BLaER1 (cell line): Measurements from ENCODE around the gene GABRG3.

Experiments
- H3K27ac ChIP-seq: shearing (Covaris generic); formaldehyde crosslinking; 2 replicates; pipeline ENCODE4 v1.8.1; 2022
- H3K27me3 ChIP-seq: shearing (Covaris generic); formaldehyde crosslinking; 2 replicates; pipeline ENCODE4 v1.8.1; 2022
- H3K36me3 ChIP-seq: shearing (Covaris generic); formaldehyde crosslinking; 2 replicates; pipeline ENCODE4 v1.8.1; 2022
- H3K4me1 ChIP-seq: shearing (Covaris generic); formaldehyde crosslinking; 2 replicates; pipeline ENCODE4 v1.8.1; 2022
- H3K4me2 ChIP-seq: shearing (Covaris generic); formaldehyde crosslinking; 2 replicates; pipeline ENCODE4 v1.8.1; 2022
- H3K4me3 ChIP-seq: shearing (Covaris generic); formaldehyde crosslinking; 2 replicates; pipeline ENCODE4 v1.8.1; 2022
- H3K9ac ChIP-seq: shearing (Covaris generic); formaldehyde crosslinking; 2 replicates; pipeline ENCODE4 v1.8.1; 2022
- H3K9me3 ChIP-seq: shearing (Covaris generic); formaldehyde crosslinking; 2 replicates; pipeline ENCODE4 v1.8.1; 2022
- H4K20me1 ChIP-seq: shearing (Covaris generic); formaldehyde crosslinking; 2 replicates; pipeline ENCODE4 v1.8.1; 2022
- Cebpa-rat ChIP-seq: shearing (Covaris generic); IDR thresholded peaks from 2 replicates; pipeline ENCODE4 v1.8.1; 2022

The GABRG3 gene

GRCh38 chr15:27273506-27273905, 302.5 kb downstream of the GABRG3 start:
- H3K9me3 ChIP-seq = no peaks in the 10 kb centered on the region
- no peak overlapping the region for H3K4me3 ChIP-seq
- TF ChIP-seq Cebpa-rat = no peak
- no peak overlapping the region for H3K27ac ChIP-seq
- H3K4me2 ChIP-seq = no peak overlapping the region
- no peaks in the 10 kb centered on the region for H3K27me3 ChIP-seq
- H3K36me3 ChIP-seq = no peaks in the 10 kb centered on the region
- no peaks in the 10 kb centered on the region for H3K4me1 ChIP-seq
- H4K20me1 ChIP-seq = no peaks in the 10 kb centered on the region
- no peak overlapping the region for H3K9ac ChIP-seq

- TF ChIP-seq Cebpa-rat = no peak
- Histone ChIP-seq H3K4me2 (no peak overlapping the region), H3K36me3 (no peaks in the 10 kb centered on the region), H4K20me1 (no peaks in the 10 kb centered on the region), H3K4me1 (no peaks in the 10 kb centered on the region), H3K9ac (no peak overlapping the region), H3K27ac (no peak overlapping the region), H3K4me3 (no peak overlapping the region), H3K9me3 (no peaks in the 10 kb centered on the region), H3K27me3 (no peaks in the 10 kb centered on the region)
Measured at GRCh38 chr15:27278761-27279160, 307.8 kb downstream of the GABRG3 start.

- H3K27ac ChIP-seq = no peak overlapping the region
- H4K20me1 ChIP-seq = no peaks in the 10 kb centered on the region
- H3K36me3 ChIP-seq = no peaks in the 10 kb centered on the region
- TF ChIP-seq Cebpa-rat = no peak
- no peak overlapping the region for H3K4me3 ChIP-seq
- no peaks in the 10 kb centered on the region for H3K4me1 ChIP-seq
- H3K4me2 ChIP-seq = no peak overlapping the region
- H3K9me3 ChIP-seq = no peaks in the 10 kb centered on the region
- H3K9ac ChIP-seq = no peak overlapping the region
- H3K27me3 ChIP-seq = no peaks in the 10 kb centered on the region
Measured at GRCh38 chr15:27292641-27293040, 321.7 kb downstream of the GABRG3 start.

GRCh38 chr15:27293607-27294006, 322.6 kb downstream of the GABRG3 start:
- no peak overlapping the region for H3K4me3 ChIP-seq
- H4K20me1 ChIP-seq = no peaks in the 10 kb centered on the region
- no peak overlapping the region for H3K9ac ChIP-seq
- H3K27ac ChIP-seq = no peak overlapping the region
- H3K4me2 ChIP-seq = no peak overlapping the region
- no peaks in the 10 kb centered on the region for H3K36me3 ChIP-seq
- no peaks in the 10 kb centered on the region for H3K4me1 ChIP-seq
- TF ChIP-seq Cebpa-rat = no peak
- H3K9me3 ChIP-seq = no peaks in the 10 kb centered on the region
- H3K27me3 ChIP-seq = no peaks in the 10 kb centered on the region

- no peaks in the 10 kb centered on the region for H3K36me3 ChIP-seq
Measured at GRCh38 chr15:27317736-27318135, 346.8 kb downstream of the GABRG3 start.

GRCh38 chr15:27323801-27324200, 352.8 kb downstream of the GABRG3 start:
- Histone ChIP-seq H3K9me3 (0 out of 2 replicates have a peak, but pooled peaks cover 4% of the 10 kb centered on the region), H3K4me3 (no peak overlapping the region), H3K9ac (no peak overlapping the region), H3K4me2 (no peak overlapping the region), H3K36me3 (no peaks in the 10 kb centered on the region), H4K20me1 (no peaks in the 10 kb centered on the region), H3K27me3 (no peaks in the 10 kb centered on the region), H3K27ac (no peak overlapping the region), H3K4me1 (no peaks in the 10 kb centered on the region)
- no peak for TF ChIP-seq Cebpa-rat

More at GRCh38 chr15:27317736-27318135, 346.8 kb downstream of the GABRG3 start:
- Histone ChIP-seq H3K4me3 (no peak overlapping the region), H3K9ac (no peak overlapping the region), H3K27ac (no peak overlapping the region), H3K4me1 (no peaks in the 10 kb centered on the region), H3K9me3 (no peaks in the 10 kb centered on the region), H3K4me2 (no peak overlapping the region), H3K27me3 (no peaks in the 10 kb centered on the region), H4K20me1 (no peaks in the 10 kb centered on the region)
- no peak for TF ChIP-seq Cebpa-rat

- H3K9ac ChIP-seq = no peak overlapping the region
- no peaks in the 10 kb centered on the region for H3K27me3 ChIP-seq
- no peaks in the 10 kb centered on the region for H3K36me3 ChIP-seq
- no peak overlapping the region for H3K4me3 ChIP-seq
- no peak for TF ChIP-seq Cebpa-rat
- no peak overlapping the region for H3K4me2 ChIP-seq
- H4K20me1 ChIP-seq = no peaks in the 10 kb centered on the region
- no peaks in the 10 kb centered on the region for H3K4me1 ChIP-seq
- no peak overlapping the region for H3K27ac ChIP-seq
- H3K9me3 ChIP-seq = 0 out of 2 replicates have a peak, but pooled peaks cover 4% of the 10 kb centered on the region
Measured at GRCh38 chr15:27324886-27325615, 354.1 kb downstream of the GABRG3 start.

GRCh38 chr15:27327467-27328025, 356.6 kb downstream of the GABRG3 start:
- Histone ChIP-seq H3K36me3 (no peaks in the 10 kb centered on the region), H4K20me1 (no peaks in the 10 kb centered on the region), H3K27ac (no peak overlapping the region), H3K4me1 (no peaks in the 10 kb centered on the region), H3K9me3 (0 out of 2 replicates have a peak, but pooled peaks cover 4% of the 10 kb centered on the region), H3K4me3 (no peak overlapping the region), H3K4me2 (no peak overlapping the region), H3K9ac (no peak overlapping the region), H3K27me3 (no peaks in the 10 kb centered on the region)
- no peak for TF ChIP-seq Cebpa-rat

GRCh38 chr15:27328186-27328585, 357.2 kb downstream of the GABRG3 start:
- Histone ChIP-seq H3K36me3 (no peaks in the 10 kb centered on the region), H3K9ac (no peak overlapping the region), H4K20me1 (no peaks in the 10 kb centered on the region), H3K4me1 (no peaks in the 10 kb centered on the region), H3K4me2 (no peak overlapping the region), H3K9me3 (0 out of 2 replicates have a peak, but pooled peaks cover 4% of the 10 kb centered on the region), H3K4me3 (no peak overlapping the region), H3K27ac (no peak overlapping the region), H3K27me3 (no peaks in the 10 kb centered on the region)
- TF ChIP-seq Cebpa-rat = no peak

GRCh38 chr15:27328608-27329007, 357.6 kb downstream of the GABRG3 start:
- H3K36me3 ChIP-seq = no peaks in the 10 kb centered on the region
- H3K4me3 ChIP-seq = no peak overlapping the region
- no peak for TF ChIP-seq Cebpa-rat
- no peak overlapping the region for H3K4me2 ChIP-seq
- no peaks in the 10 kb centered on the region for H3K4me1 ChIP-seq
- no peak overlapping the region for H3K9ac ChIP-seq
- H3K27me3 ChIP-seq = no peaks in the 10 kb centered on the region
- 0 out of 2 replicates have a peak, but pooled peaks cover 3% of the 10 kb centered on the region for H3K9me3 ChIP-seq
- H3K27ac ChIP-seq = no peak overlapping the region
- H4K20me1 ChIP-seq = no peaks in the 10 kb centered on the region
